Activated CD8-positive, alpha-beta memory T cell treated with anti-CD3 and anti-CD28 coated beads for 4 hours (primary cell): ENCODE results near the gene TNFAIP3.

Experiments
- DNase-seq, 2 donors: peaks; one replicate each; pipeline ENCODE4 v3.0.0-alpha.2; 2020; ENCODE audit warnings: low read depth in 2 of 2

The TNFAIP3 gene

GRCh38 chr6:137901454-137901853 lies 34.4 kb downstream of the TNFAIP3 start:
- no peak for DNase-seq

- no peak for DNase-seq
Measured at GRCh38 chr6:137902699-137903098, 35.6 kb downstream of the TNFAIP3 start.

- DNase-seq = no peak
Measured at GRCh38 chr6:137903274-137903932, 36.3 kb downstream of the TNFAIP3 start.

- DNase-seq = no peak
Measured at GRCh38 chr6:137903933-137904821, 37.1 kb downstream of the TNFAIP3 start.

- DNase-seq = peak; percentile 71 to 78
Measured at GRCh38 chr6:137904822-137905617, 38.0 kb downstream of the TNFAIP3 start.

- no peak for DNase-seq
Measured at GRCh38 chr6:137906020-137906472, 39.0 kb downstream of the TNFAIP3 start.

GRCh38 chr6:137907170-137907569 lies 40.1 kb downstream of the TNFAIP3 start:
- no peak for DNase-seq

GRCh38 chr6:137909533-137909932 lies 42.5 kb downstream of the TNFAIP3 start:
- DNase-seq = no peak

GRCh38 chr6:137910424-137910834 lies 43.4 kb downstream of the TNFAIP3 start:
- no peak for DNase-seq

GRCh38 chr6:137910843-137911456 lies 43.9 kb downstream of the TNFAIP3 start:
- no peak for DNase-seq

GRCh38 chr6:137911675-137912191 lies 44.7 kb downstream of the TNFAIP3 start:
- DNase-seq = no peak

GRCh38 chr6:137912813-137913212 lies 45.8 kb downstream of the TNFAIP3 start:
- no peak for DNase-seq

- no peak for DNase-seq
Measured at GRCh38 chr6:137913434-137913833, 46.4 kb downstream of the TNFAIP3 start.

GRCh38 chr6:137913996-137914529 lies 47.0 kb downstream of the TNFAIP3 start:
- DNase-seq = no peak

- no peak for DNase-seq
Measured at GRCh38 chr6:137914530-137915193, 47.6 kb downstream of the TNFAIP3 start.

GRCh38 chr6:137915790-137916189 lies 48.7 kb downstream of the TNFAIP3 start:
- no peak for DNase-seq

- DNase-seq = no peak
Measured at GRCh38 chr6:137917551-137918325, 50.7 kb downstream of the TNFAIP3 start.

GRCh38 chr6:137919502-137919823 lies 52.4 kb downstream of the TNFAIP3 start:
- DNase-seq = no peak

GRCh38 chr6:137919837-137920730 lies 53.0 kb downstream of the TNFAIP3 start:
- no peak for DNase-seq
